Central memory CD8-positive, alpha-beta T cell (primary cell): ENCODE data around the gene LMX1A.

Source experiments
- ATAC-seq: fragments of 150-1000 bp; cut with Tn5 transposase; replicated peaks from 2 replicates; pipeline ENCODE4 v1.10.0; 2022; ENCODE audit warnings: mild to moderate bottlenecking, moderate FRiP score, moderate number of reproducible peaks; ENCODE audit not compliant: poor library complexity, severe bottlenecking; ENCODE audit errors: extremely low read depth
- DNase-seq, 2 donors: peaks; one replicate each; pipeline ENCODE4 v3.0.0; 2021; ENCODE audit warnings: low spot score in 2 of 2
- H3K27ac Mint-ChIP-seq: one replicate; pipeline ENCODE4 v1.8.0; 2022; ENCODE audit warnings: low read depth, mild to moderate bottlenecking, moderate library complexity, mixed read lengths
- H3K27me3 Mint-ChIP-seq: one replicate; pipeline ENCODE4 v1.8.0; 2022; ENCODE audit warnings: mixed read lengths
- H3K36me3 Mint-ChIP-seq: one replicate; pipeline ENCODE4 v1.8.0; 2022; ENCODE audit warnings: mild to moderate bottlenecking, moderate library complexity, mixed read lengths; ENCODE audit not compliant: insufficient read depth
- H3K4me1 Mint-ChIP-seq: one replicate; pipeline ENCODE4 v1.8.0; 2022; ENCODE audit warnings: mixed read lengths
- H3K4me3 Mint-ChIP-seq: one replicate; pipeline ENCODE4 v1.8.0; 2022; ENCODE audit warnings: mild to moderate bottlenecking, moderate library complexity, mixed read lengths
- H3K9me3 Mint-ChIP-seq: one replicate; pipeline ENCODE4 v1.8.0; 2022; ENCODE audit warnings: mixed read lengths

The LMX1A gene

GRCh38 chr1:165174491-165174890 is 182.0 kb downstream of the LMX1A start:
- ATAC-seq (no peak), DNase-seq (no peak)
- Mint-ChIP-seq H3K36me3 (peaks cover 1% of the 10 kb centered on the region), H3K27me3 (no peaks in the 10 kb centered on the region), H3K4me1 (no peaks in the 10 kb centered on the region), H3K4me3 (no peak overlapping the region), H3K9me3 (peaks cover 5% of the 10 kb centered on the region), H3K27ac (no peak overlapping the region)

GRCh38 chr1:165173818-165174217 is 182.7 kb downstream of the LMX1A start:
- no peak overlapping the region for H3K4me3 Mint-ChIP-seq
- no peaks in the 10 kb centered on the region for H3K27me3 Mint-ChIP-seq
- peaks cover 1% of the 10 kb centered on the region for H3K36me3 Mint-ChIP-seq
- peaks cover 5% of the 10 kb centered on the region for H3K9me3 Mint-ChIP-seq
- H3K27ac Mint-ChIP-seq, result no peak overlapping the region
- ATAC-seq (no peak), DNase-seq (no peak)
- H3K4me1 Mint-ChIP-seq, result no peaks in the 10 kb centered on the region

DNA sequence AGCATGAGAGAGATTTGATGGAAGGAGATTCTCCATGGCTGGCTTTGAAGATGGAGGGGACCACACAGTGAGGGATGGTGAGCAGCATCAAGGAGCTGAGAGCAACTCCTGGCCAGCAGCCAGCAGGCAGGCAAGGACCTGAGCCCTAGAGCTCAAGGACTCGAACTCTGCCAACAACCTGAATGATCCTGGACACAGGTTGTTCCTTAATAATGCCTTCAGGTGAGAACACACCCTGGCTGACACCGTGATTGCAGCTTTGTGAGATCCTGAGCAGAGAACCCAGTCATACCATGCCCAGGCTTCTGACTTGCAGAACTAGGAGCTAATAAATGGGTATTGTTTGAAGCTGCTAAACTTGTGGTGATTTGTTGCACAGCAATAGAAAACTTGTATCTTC is 183.1 kb downstream of the LMX1A start:
- no peak overlapping the region for H3K27ac Mint-ChIP-seq
- no peak for ATAC-seq

DNA sequence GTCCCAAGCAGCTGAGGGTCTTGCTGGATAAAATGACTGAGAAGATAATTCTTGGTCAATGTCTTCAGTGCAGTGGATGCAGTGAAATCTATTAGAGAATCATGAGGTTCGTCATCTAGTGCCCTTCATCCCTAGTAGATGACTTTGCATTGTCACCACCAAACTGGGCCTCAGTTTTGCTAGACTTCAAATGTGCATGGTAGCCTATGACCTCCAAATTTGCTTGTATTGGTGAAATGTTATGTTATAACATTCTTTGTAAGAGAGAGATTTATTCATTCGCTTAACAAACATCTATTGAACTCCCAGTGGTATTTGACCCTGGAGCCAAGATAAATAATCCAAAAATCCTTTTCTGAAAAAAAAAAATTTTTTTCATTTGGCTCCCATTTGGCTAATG is 183.8 kb downstream of the LMX1A start:
- Mint-ChIP-seq H3K27ac (no peak overlapping the region), H3K4me3 (no peak overlapping the region), H3K36me3 (peaks cover 1% of the 10 kb centered on the region), H3K27me3 (no peaks in the 10 kb centered on the region), H3K4me1 (no peaks in the 10 kb centered on the region), H3K9me3 (peaks cover 5% of the 10 kb centered on the region)
- ATAC-seq (no peak), DNase-seq (no peak)

More for the DNA sequence above, 183.1 kb downstream of the LMX1A start:
- H3K36me3 Mint-ChIP-seq, result peaks cover 1% of the 10 kb centered on the region
- no peaks in the 10 kb centered on the region for H3K4me1 Mint-ChIP-seq
- H3K9me3 Mint-ChIP-seq, result peaks cover 5% of the 10 kb centered on the region
- no peaks in the 10 kb centered on the region for H3K27me3 Mint-ChIP-seq
- no peak overlapping the region for H3K4me3 Mint-ChIP-seq
- no peak for DNase-seq

DNA sequence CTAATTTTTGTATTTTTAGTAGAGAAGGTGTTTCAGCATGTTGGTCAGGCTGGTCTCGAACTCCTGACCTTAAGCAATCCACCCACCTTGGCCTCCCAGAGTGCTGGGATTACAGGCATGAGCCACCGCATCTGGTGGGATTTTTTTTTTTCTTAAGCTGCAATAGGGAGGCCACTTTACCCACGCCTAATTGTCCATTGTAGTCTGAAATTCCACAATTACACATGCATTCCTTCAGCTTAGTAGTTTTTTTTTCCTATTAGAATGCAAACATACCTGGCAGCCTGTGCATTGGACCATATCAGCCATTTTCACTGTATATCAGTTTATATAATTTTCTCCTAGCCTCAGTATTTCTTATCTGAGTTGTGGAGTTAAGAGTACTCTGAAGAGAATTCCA is 186.8 kb downstream of the LMX1A start:
- Mint-ChIP-seq H3K27me3 (no peaks in the 10 kb centered on the region), H3K27ac (no peak overlapping the region), H3K4me3 (no peak overlapping the region), H3K36me3 (peaks cover 1% of the 10 kb centered on the region), H3K9me3 (no peaks in the 10 kb centered on the region), H3K4me1 (no peaks in the 10 kb centered on the region)
- DNase-seq, result no peak
- no peak for ATAC-seq

DNA sequence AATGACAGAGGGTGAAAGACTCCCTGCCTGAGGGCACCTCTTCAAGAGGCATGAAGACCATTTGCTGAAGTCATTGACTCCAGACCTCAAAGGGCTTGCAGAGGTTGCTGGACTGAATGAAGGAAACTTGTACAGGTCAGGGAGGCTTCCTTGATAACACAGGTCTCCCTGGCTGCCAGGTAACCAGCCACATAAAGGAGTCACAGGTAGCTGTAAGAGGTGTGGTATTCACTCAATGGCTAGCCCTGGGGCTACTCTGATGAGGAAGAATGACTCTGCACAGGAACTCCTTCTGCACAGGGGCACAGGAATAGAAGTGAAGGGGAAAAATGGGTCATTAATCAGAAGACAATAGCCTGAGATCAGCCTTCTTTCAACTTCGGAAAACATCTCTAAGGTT is 187.5 kb downstream of the LMX1A start:
- no peak overlapping the region for H3K4me3 Mint-ChIP-seq
- no peak overlapping the region for H3K27ac Mint-ChIP-seq
- DNase-seq (no peak), ATAC-seq (no peak)
- H3K27me3 Mint-ChIP-seq, result no peaks in the 10 kb centered on the region
- H3K9me3 Mint-ChIP-seq, result no peaks in the 10 kb centered on the region
- peaks cover 1% of the 10 kb centered on the region for H3K36me3 Mint-ChIP-seq
- no peaks in the 10 kb centered on the region for H3K4me1 Mint-ChIP-seq

GRCh38 chr1:165168467-165168866 is 188.0 kb downstream of the LMX1A start:
- Mint-ChIP-seq H3K36me3 (peaks cover 1% of the 10 kb centered on the region), H3K4me1 (no peaks in the 10 kb centered on the region), H3K4me3 (no peak overlapping the region), H3K27me3 (no peaks in the 10 kb centered on the region), H3K9me3 (no peaks in the 10 kb centered on the region), H3K27ac (no peak overlapping the region)
- ATAC-seq, result no peak
- no peak for DNase-seq

DNA sequence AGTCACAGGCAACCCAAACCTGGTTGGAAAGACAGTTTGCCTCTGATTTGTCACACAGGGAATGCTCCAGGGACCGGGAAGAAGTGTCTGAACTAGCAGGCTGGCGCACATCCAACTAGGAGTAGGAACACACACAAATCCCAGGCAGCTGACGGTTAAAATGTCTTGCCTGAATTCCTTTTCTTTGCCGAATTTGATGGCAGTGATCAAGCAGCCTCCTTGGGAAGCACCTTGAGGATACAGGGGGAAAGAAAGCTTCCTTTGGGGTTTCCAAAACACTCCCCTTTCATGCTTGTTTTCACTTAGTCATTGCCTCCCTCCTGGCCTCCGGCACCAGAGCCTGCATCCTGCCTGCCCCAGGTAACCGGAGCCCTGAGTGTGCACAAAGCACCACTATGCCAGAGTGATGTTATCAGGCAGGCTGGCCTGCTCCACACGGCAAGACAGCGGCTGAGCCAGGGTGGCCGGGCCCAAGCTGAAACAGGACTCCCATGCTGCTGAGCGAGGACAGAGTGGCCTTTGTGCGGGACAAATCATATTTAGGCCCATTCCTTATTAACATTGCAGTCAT is 193.8 kb downstream of the LMX1A start:
- no peaks in the 10 kb centered on the region for H3K9me3 Mint-ChIP-seq
- H3K4me3 Mint-ChIP-seq, result no peak overlapping the region
- DNase-seq (no peak), ATAC-seq (no peak)
- H3K27me3 Mint-ChIP-seq, result peaks cover 6% of the 10 kb centered on the region
- no peaks in the 10 kb centered on the region for H3K36me3 Mint-ChIP-seq
- H3K4me1 Mint-ChIP-seq, result no peaks in the 10 kb centered on the region
- no peak overlapping the region for H3K27ac Mint-ChIP-seq

DNA sequence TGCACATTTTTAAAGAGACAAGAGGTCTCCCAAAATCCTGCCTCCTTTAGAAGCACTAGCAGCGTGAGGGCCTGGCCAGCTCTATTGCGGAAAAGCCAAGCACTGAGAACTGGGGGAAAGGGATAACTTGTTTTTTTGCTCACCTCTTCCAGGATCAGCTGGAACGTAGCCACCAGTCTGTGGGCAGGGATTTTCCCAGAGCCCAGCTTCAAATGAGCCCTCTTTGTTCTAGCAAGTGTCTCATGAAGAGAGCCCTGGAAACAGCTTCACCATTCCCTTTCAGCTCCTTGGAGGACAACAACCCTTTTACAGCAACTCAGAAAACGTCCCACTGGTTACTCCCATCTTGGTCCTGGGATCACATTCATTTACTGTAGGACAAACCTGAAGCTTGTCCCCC is 195.4 kb downstream of the LMX1A start:
- Mint-ChIP-seq H3K27me3 (peaks cover 6% of the 10 kb centered on the region), H3K4me3 (no peak overlapping the region), H3K36me3 (no peaks in the 10 kb centered on the region), H3K27ac (no peak overlapping the region), H3K9me3 (no peaks in the 10 kb centered on the region), H3K4me1 (no peaks in the 10 kb centered on the region)
- no peak for ATAC-seq
- no peak for DNase-seq

GRCh38 chr1:165153182-165153581 is 203.3 kb downstream of the LMX1A start:
- no peaks in the 10 kb centered on the region for H3K36me3 Mint-ChIP-seq
- H3K4me3 Mint-ChIP-seq, result no peak overlapping the region
- H3K27me3 Mint-ChIP-seq, result peaks cover 4% of the 10 kb centered on the region
- DNase-seq (no peak), ATAC-seq (no peak)
- H3K4me1 Mint-ChIP-seq, result no peaks in the 10 kb centered on the region
- H3K9me3 Mint-ChIP-seq, result no peaks in the 10 kb centered on the region
- no peak overlapping the region for H3K27ac Mint-ChIP-seq

DNA sequence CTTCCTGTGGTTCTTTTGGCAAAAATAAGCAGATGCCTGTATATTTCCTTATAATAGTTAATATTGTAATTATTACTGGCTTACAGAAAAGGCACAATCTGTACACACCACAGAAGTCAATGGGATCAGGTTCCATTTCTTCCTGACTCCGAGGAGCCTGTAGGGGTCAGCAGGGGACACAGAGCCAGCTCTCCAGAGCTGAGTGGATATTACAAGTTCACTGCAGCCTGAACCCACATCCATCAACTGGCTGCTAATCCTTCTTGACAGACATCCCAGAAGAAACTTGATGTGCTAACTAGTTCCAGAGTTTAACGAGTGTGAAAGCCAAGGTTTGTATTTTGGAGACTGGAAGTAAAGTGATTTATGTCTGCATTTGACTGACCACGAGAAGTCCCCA is 203.8 kb downstream of the LMX1A start:
- H3K4me1 Mint-ChIP-seq, result no peaks in the 10 kb centered on the region
- H3K36me3 Mint-ChIP-seq, result no peaks in the 10 kb centered on the region
- no peak overlapping the region for H3K4me3 Mint-ChIP-seq
- DNase-seq (no peak), ATAC-seq (no peak)
- H3K27me3 Mint-ChIP-seq, result no peaks in the 10 kb centered on the region
- H3K9me3 Mint-ChIP-seq, result no peaks in the 10 kb centered on the region
- no peak overlapping the region for H3K27ac Mint-ChIP-seq

DNA sequence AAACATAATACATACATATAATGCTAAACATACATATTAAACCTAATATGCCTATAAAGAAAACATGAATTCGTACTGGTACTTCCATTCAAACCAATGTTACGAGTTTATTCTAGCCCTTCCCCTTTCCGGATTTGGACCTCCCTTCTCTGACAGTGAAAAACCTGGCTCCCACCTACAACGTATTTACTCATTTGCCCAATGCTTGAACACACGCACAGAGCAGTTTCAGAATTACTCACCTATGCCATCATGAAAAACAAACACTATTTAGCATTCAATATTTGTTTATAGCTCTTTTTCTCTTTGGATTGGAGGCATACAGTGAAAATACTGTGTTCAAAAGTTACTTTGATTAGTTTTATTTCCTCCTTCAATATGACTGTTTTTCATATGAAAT is 204.4 kb downstream of the LMX1A start:
- H3K4me3 Mint-ChIP-seq, result no peak overlapping the region
- no peaks in the 10 kb centered on the region for H3K9me3 Mint-ChIP-seq
- no peaks in the 10 kb centered on the region for H3K4me1 Mint-ChIP-seq
- no peak for ATAC-seq
- no peak overlapping the region for H3K27ac Mint-ChIP-seq
- no peak for DNase-seq
- no peaks in the 10 kb centered on the region for H3K36me3 Mint-ChIP-seq
- H3K27me3 Mint-ChIP-seq, result no peaks in the 10 kb centered on the region
